GM12878 (cell line): Measurements from ENCODE around the gene CD300A. TPM values are rescaled to one million over a fixed set of nuclear protein-coding genes. Genes with fewer than 3 reads are reported as not detected.

Experiments
- ATAC-seq: fragments of 200-7000 bp; cut with Tn5 transposase; 3 replicates; pipeline ENCODE4 v1.9.1; 2020; ENCODE audit warnings: mild to moderate bottlenecking, moderate library complexity
- BruUV-seq: library from RNA; stranded (reverse); fragments of 400-500 nt; replicated peaks from 2 replicates; lab custom pipeline; 2021; lab: Mats Ljungman, UMichigan
- CTCF ChIA-PET: fragments of 300-600 bp; sonication (Branson Sonifier 250); formaldehyde crosslinking; extraction: SDS; loops from one replicate; lab custom pipeline; 2021; ENCODE audit warnings: inconsistent platforms; lab: Yijun Ruan, JAX
- POLR2A ChIA-PET: fragments of 350-600 bp; formaldehyde crosslinking; extraction: SDS; loops from one replicate; lab custom pipeline; 2021; ENCODE audit warnings: inconsistent platforms; lab: Charles Lee
- RAD21 ChIA-PET: fragments of 300-600 bp; sonication (Branson Sonifier 250); formaldehyde crosslinking; loops from one replicate; lab custom pipeline; 2023; ENCODE audit warnings: antibody characterized with exemption; ENCODE audit not compliant: unreplicated experiment; lab: Charles Lee
- SMC1A ChIA-PET: fragments of 300-600 bp; sonication (Branson Sonifier 250); formaldehyde crosslinking; loops from one replicate; lab custom pipeline; 2023; ENCODE audit not compliant: unreplicated experiment, uncharacterized antibody; lab: Charles Lee
- DNase-seq: peaks from one replicate; pipeline ENCODE4 v3.0.0-alpha.2; 2011; ENCODE audit warnings: low read depth, low spot score
- FAIRE-seq: peaks from 3 replicates; lab custom pipeline; 2011; peaks lifted over from hg19 to GRCh38; lab: Jason Lieb, UNC
- H2AFZ ChIP-seq: 2 replicates; pipeline ENCODE4 v1.6.0; 2011; ENCODE audit warnings: low read depth, low read length, control low read depth; ENCODE audit not compliant: control insufficient read depth
- H3K27ac ChIP-seq: 2 replicates; pipeline ENCODE4 v1.5.1; 2011; ENCODE audit warnings: control low read depth; ENCODE audit not compliant: control insufficient read depth, insufficient read depth
- H3K27me3 ChIP-seq, 2 experiments: replicated peaks in 1 of 2; 2 replicates each; pipeline versions ENCODE4 v1.6.0 to v1.6.1; 2011; ENCODE audit warnings: low read length in 1 of 2; ENCODE audit not compliant: control insufficient read depth in 2 of 2, insufficient read depth in 2 of 2
- H3K36me3 ChIP-seq, 2 experiments: 2 replicates each; pipeline ENCODE4 v1.5.1; 2011; ENCODE audit warnings: low read length in 1 of 2; ENCODE audit not compliant: control insufficient read depth in 2 of 2, insufficient read depth in 2 of 2
- H3K4me1 ChIP-seq: 2 replicates; pipeline ENCODE4 v1.6.1; 2011; ENCODE audit warnings: mild to moderate bottlenecking, low read length, moderate library complexity, mixed read lengths; ENCODE audit not compliant: control insufficient read depth, insufficient read depth
- H3K4me2 ChIP-seq: 2 replicates; pipeline ENCODE4 v1.6.0; 2011; ENCODE audit warnings: control low read depth; ENCODE audit not compliant: control insufficient read depth, insufficient read depth
- H3K4me3 ChIP-seq: fragments of 200-600 bp; sonication (generic); 2 replicates; pipeline ENCODE4 v1.5.1; 2016
- H3K79me2 ChIP-seq: 2 replicates; pipeline ENCODE4 v1.6.0; 2011; ENCODE audit warnings: low read length; ENCODE audit not compliant: control insufficient read depth, insufficient read depth
- H3K9ac ChIP-seq: 2 replicates; pipeline ENCODE4 v1.8.0; 2011; ENCODE audit warnings: low read length, control low read depth, mixed read lengths; ENCODE audit not compliant: control insufficient read depth, insufficient read depth
- H3K9me3 ChIP-seq: replicated peaks from 3 replicates; pipeline ENCODE4 v1.5.1; 2011; ENCODE audit warnings: mild to moderate bottlenecking, low read length; ENCODE audit not compliant: control insufficient read depth, insufficient read depth
- H4K20me1 ChIP-seq: 2 replicates; pipeline ENCODE4 v1.6.0; 2011; ENCODE audit not compliant: control insufficient read depth, insufficient read depth
- ATF3 ChIP-seq: IDR thresholded peaks from 2 replicates; pipeline ENCODE4 v1.6.1; 2011; ENCODE audit warnings: low read depth, mild to moderate bottlenecking, low read length, moderate library complexity, borderline replicate concordance; ENCODE audit errors: extremely low read depth
- EP300 ChIP-seq, 2 experiments: fragments of 150-350 bp in 1 of 2; IDR thresholded peaks; 2 replicates each; pipeline ENCODE4 v1.6.1; 2011 to 2012; ENCODE audit warnings: low read depth in 2 of 2, low read length in 2 of 2, borderline replicate concordance in 1 of 2, improper control_type of control experiment in 1 of 2, inconsistent platforms in 1 of 2; ENCODE audit not compliant: control insufficient read depth in 1 of 2
- MEF2B ChIP-seq: fragments of 450-650 bp; IDR thresholded peaks from 2 replicates; pipeline ENCODE4 v1.6.1; 2018; ENCODE audit warnings: mild to moderate bottlenecking, moderate library complexity; ENCODE audit not compliant: partially characterized antibody, poor library complexity, severe bottlenecking
- ZSCAN29 ChIP-seq: fragments of 450-650 bp; IDR thresholded peaks from 2 replicates; pipeline ENCODE4 v1.6.1; 2017; ENCODE audit warnings: mild to moderate bottlenecking, moderate library complexity
- WGBS: methylation state at CpG from one replicate; pipeline ENCODE4 v1.1.6; 2016; ENCODE audit warnings: low lambda C conversion rate; ENCODE audit not compliant: insufficient replicate concordance, insufficient coverage; ENCODE audit errors: missing lambda C conversion rate; 5-methylcytosine and 5-hydroxymethylcytosine counted together
- in situ Hi-C: fragments of 300-500 bp; cut with MboI; formaldehyde crosslinking; loops from 9 replicates; pipeline ENCODE4 v1.14.3; 2018; ENCODE audit warnings: mixed read lengths
- intact Hi-C: fragments of 100-400 bp; cut with micrococcal nuclease; formaldehyde crosslinking; loops from one replicate; pipeline ENCODE4 v1.14.2; 2022; ENCODE audit not compliant: unreplicated experiment
- polyA plus RNA-seq, 11 experiments: library from polyadenylated mRNA; depleted of rRNA in 4 of 11; unstranded in 6 of 11; stranded (reverse) in 5 of 11; fragments of >200 nt; fragmentation: Nextera tagmentation in 4 of 11; fragmentation: Illumina TruSeq in 1 of 11; extraction: Ambion mirVana in 4 of 11; extraction: Trizol in 1 of 11; gene quantifications; 1 replicate in 1 of 11; 2 replicates in 10 of 11; pipeline versions ENCODE4 v1.2.1 to v1.2.3, GENCODE V29; 2011 to 2016; ENCODE audit warnings: inconsistent platforms in 2 of 11, missing spikeins in 2 of 11, low read depth in 1 of 11
- total RNA-seq, 4 experiments: library from RNA; depleted of rRNA in 3 of 4; stranded (reverse); fragments of >200 nt in 3 of 4; fragmentation: Illumina TruSeq in 1 of 4; extraction: Trizol in 1 of 4; gene quantifications; 2 replicates each; pipeline versions ENCODE4 v1.2.1 to v1.2.3, GENCODE V29; 2013 to 2021
- TF ChIP-seq, protein P1 (sequence below): fragments of 450-650 bp; IDR thresholded peaks from 2 replicates; pipeline ENCODE4 v1.6.1; 2017; ENCODE audit warnings: low read depth, mild to moderate bottlenecking, moderate library complexity

Gene CD300A
- total and polyA plus RNA-seq, 10 of the 15 experiments (the other 5 are each of a cell fraction or from before 2014, with no cell fraction given), result 10.6 to 128 (median 36.1) TPM

GRCh38 chr17:74445158-74445557 lies 21.3 kb upstream of the CD300A start:
- in situ Hi-C loops, result no loop called here

More at GRCh38 chr17:74445158-74445557, 21.3 kb upstream of the CD300A start:
- TF ChIP-seq MEF2B (no peak), EP300 (IDR thresholded peaks at IDR 0.05; ENCODE audit: borderline replicate concordance in 1 of 2, control insufficient read depth in 1 of 2, low read depth in 2 of 2, low read length in 2 of 2) (no peak), ZSCAN29 (no peak), ATF3 (no peak)
- TF ChIP-seq, protein P1, sequence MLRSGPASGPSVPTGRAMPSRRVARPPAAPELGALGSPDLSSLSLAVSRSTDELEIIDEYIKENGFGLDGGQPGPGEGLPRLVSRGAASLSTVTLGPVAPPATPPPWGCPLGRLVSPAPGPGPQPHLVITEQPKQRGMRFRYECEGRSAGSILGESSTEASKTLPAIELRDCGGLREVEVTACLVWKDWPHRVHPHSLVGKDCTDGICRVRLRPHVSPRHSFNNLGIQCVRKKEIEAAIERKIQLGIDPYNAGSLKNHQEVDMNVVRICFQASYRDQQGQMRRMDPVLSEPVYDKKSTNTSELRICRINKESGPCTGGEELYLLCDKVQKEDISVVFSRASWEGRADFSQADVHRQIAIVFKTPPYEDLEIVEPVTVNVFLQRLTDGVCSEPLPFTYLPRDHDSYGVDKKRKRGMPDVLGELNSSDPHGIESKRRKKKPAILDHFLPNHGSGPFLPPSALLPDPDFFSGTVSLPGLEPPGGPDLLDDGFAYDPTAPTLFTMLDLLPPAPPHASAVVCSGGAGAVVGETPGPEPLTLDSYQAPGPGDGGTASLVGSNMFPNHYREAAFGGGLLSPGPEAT, result no peak
- Histone ChIP-seq H3K27me3 (no peaks in the 10 kb centered on the region), H3K79me2 (no peaks in the 10 kb centered on the region), H2AFZ (no peak overlapping the region), H3K4me1 (peaks cover 5% of the 10 kb centered on the region; the same call in 1 of the 2 replicates), H3K4me2 (no peak overlapping the region), H4K20me1 (no peaks in the 10 kb centered on the region), H3K9me3 (no peaks in the 10 kb centered on the region; the same call in 2 of the 3 replicates), H3K9ac (no peak overlapping the region), H3K27ac (no peak overlapping the region), H3K36me3 (no peaks in the 10 kb centered on the region), H3K4me3 (no peak overlapping the region)
- no peak for DNase-seq
- 63% methylated on average over 7 of the region's 7 CpGs for WGBS
- no peak for ATAC-seq
- no TSS peak for BruUV-seq
- intact Hi-C loops, result no loop called here
- ChIA-PET SMC1A (interaction anchor here (1.6 to 2.9 kb wide), 2 partner anchors 9 to 30 kb away, joined by 3 to 12 read pairs; no protein-coding TSS in a partner anchor), POLR2A (no interaction called here), RAD21 (interaction anchor here (0.6 kb wide), 1 partner anchor 9 kb away, joined by 3 read pairs; no protein-coding TSS in a partner anchor), CTCF (interaction anchor here (0.6 to 5.1 kb wide), 6 partner anchors 11 to 77 kb away, joined by 3 to 34 read pairs (median 4); no protein-coding TSS in a partner anchor)
- FAIRE-seq, result no peak
